Dermis microvascular lymphatic vessel endothelial cell (primary cell): Measurements from ENCODE around the gene NT5C2. TPM values are rescaled to one million over a fixed set of nuclear protein-coding genes. Genes with fewer than 3 reads are reported as not detected.
A peak's percentile ranks its signal among the peaks of the same experiment; 100 is the strongest.
"Not testable (repeated sequence)": the region's sequence is repeated elsewhere in the genome, so short reads cannot be mapped to it uniquely, and the experiment has no call there.

ENCODE experiments used
- DNase-seq, 2 donors: peaks; one replicate each; pipeline versions ENCODE4 v3.0.0 to v3.0.0-alpha.2; 2010; ENCODE audit warnings: low read depth in 2 of 2
- total RNA-seq: library from RNA; depleted of rRNA; stranded (reverse); fragments of >200 nt; gene quantifications from 2 replicates; pipeline ENCODE4 v1.2.1, GENCODE V29; 2014

Gene NT5C2
- total RNA-seq, 1 donor from 2014 or later, result 38.6 TPM

GRCh38 chr10:103089493-103089892 is 103.6 kb downstream of the NT5C2 start:
- no peak for DNase-seq

DNA sequence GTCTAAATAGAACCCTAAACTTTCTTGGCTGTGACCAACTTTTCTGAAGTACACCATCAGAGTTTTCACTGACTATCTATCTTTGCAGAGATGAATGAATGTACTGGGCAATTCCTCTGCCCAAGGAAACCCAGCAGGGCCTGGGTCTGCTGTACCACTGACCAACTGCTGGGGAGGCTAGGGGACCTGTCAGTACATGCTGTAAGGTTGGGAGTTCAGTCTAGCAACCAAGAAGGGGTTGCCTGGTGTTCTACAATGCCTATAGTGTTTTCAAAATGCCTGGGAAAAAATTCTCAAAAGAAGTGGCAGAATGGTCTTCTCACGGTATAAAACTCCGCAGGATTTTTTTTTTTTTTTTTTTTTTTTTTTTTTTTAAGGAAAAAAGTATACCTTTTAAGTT is 106.3 kb downstream of the NT5C2 start:
- no peak for DNase-seq

DNA sequence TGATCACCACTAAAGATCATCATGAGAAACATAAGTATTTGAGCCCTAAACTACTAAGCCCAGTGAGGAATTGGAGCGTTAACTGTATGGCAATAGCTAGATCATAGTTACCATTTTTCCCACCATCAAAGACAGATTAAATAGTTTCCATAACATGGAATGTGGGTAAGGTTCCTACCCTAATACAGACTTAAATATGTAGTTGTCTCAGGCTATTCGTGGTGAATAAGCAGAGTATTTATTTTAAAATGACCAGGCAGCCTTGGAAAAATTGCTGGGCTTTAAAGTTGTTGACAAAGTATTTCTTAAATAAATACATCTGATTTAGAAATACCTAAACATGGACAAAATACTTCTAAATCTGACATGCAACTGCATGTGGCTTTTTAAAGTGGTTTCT is 106.8 kb downstream of the NT5C2 start:
- DNase-seq, result no peak

DNA sequence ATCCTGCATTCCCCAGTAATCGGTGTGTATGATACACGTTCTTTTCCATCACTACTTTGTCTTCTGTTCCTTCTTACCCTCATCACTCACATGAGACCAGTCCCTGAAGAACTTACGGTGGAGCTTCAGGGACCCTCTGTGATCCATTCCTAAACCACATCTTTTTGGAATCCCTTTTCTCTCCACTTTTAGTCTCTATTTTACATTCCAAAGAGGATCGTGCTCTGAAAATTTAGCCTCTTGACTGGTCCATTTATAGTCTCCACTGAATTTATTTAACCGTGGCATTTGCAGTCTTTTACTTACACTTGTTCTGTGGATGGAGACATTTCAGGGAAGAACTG is 109.1 kb downstream of the NT5C2 start:
- DNase-seq, result no peak

GRCh38 chr10:103083266-103083976 is 109.7 kb downstream of the NT5C2 start:
- DNase-seq, result no peak

DNA sequence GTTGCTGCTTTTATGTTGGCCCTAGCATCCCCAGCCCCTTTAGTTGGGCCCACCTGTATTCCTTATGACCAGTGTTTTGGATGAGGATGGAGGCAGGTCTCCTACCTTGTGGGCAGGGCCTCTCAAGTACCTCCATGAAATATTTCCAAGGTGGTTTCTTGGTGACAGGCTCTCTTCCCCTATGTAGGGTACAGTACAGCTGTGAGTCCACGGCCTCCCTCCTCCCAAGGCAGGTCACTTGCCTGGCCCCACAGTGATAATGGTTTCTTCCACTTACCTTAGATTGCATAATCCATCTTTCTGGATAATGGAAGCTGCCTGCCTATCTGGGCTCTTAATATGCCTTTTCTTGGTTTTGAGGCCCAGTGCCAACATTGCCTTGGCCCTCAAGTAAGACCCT is 110.4 kb downstream of the NT5C2 start:
- no peak for DNase-seq

GRCh38 chr10:103080891-103081581 is 112.0 kb downstream of the NT5C2 start:
- DNase-seq, result no peak

DNA sequence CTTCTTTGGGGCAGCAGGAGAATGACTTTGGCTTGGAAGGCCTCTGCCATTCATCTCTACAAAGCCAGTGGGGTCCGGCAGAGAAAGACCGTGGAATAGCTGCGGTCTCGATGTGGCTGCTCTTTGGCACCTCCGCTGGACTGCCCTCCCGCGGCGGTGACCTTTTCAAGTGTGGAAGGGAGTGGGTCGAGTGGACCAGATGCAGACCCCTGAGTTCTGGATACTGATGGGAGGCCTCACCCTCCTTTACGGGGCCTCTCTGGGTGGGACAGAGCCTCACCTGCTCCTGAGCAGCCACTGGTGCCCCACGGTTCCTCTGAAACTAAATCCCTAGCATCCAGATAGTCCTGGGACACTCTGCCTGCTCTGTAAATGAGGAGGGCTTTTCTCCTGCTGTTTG is 113.1 kb downstream of the NT5C2 start:
- DNase-seq, result no peak

DNA sequence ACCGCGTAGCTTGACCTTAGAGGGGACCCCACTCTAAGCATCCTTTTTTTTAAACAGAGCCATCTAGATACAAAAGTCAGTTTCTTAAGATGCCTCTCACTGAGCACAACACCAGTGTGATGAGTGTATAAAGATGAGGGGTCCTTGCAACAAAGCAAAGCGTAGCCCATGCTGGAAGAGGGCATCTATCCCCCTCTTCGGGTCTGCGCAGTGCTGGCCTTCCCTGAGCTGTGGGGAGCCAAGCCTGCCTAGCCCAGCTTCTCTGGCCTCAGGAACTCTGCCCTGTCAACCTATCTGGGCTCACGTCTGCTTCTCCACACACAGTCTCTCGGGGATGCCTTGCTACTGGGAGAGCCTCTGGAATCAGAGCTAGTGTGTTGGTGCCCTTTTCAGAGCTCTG is 114.0 kb downstream of the NT5C2 start:
- no peak for DNase-seq

DNA sequence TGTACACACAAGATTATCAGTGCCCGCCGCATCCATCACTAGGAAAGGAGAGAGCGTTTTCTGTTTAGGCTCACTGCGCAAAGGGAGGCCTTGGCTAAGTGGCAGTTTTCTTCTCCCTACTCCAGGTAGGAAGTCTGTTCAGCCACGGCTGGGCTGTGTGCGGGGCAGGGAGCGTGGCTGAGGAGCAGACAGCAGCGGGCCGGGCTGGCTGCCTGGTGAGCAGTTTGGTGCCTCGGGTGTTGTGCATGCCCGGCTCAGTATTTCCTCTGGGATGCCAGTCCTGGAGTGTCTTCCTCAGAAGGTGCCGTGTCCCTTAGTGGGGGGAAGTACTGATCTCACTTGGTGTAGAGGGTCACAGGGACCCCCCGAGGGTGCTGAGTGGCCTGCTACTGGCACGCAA is 114.4 kb downstream of the NT5C2 start:
- no peak for DNase-seq

DNA sequence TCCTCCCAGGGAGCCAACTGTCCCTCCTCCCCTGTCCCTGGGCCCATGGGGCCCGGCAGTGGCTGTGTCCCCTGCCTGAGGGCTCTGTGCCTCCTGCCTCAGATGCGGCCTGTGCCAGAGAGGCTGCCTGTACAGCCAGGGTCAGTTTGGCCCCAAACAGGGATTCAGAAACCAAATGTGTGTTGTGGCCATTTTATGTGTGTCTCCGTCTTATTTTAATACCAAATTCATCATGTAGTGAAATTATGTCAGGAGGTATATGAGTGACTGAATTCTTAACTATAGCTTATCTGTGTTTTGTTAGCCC is 114.8 kb downstream of the NT5C2 start:
- no peak for DNase-seq

GRCh38 chr10:103077491-103078308 is 115.4 kb downstream of the NT5C2 start:
- no peak for DNase-seq

DNA sequence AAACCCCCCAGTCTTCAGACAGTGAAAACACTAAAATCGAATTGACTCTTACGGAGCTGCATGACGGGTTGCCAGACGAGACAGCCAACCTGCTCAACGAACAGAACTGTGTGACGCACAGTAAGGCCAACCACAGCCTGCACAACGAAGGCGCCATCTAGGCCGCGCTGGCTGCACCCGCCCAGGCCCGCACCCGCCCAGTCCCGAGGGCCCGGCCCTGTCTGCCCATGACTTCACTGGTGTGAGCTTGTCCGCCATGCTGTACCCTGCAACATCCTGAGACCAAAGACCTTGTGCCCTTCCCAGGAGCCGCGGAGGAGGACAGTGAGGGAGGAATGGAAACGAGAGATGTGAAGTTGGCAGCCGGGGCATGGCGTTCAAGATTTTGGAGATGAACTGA is 116.1 kb downstream of the NT5C2 start:
- no peak for DNase-seq

DNA sequence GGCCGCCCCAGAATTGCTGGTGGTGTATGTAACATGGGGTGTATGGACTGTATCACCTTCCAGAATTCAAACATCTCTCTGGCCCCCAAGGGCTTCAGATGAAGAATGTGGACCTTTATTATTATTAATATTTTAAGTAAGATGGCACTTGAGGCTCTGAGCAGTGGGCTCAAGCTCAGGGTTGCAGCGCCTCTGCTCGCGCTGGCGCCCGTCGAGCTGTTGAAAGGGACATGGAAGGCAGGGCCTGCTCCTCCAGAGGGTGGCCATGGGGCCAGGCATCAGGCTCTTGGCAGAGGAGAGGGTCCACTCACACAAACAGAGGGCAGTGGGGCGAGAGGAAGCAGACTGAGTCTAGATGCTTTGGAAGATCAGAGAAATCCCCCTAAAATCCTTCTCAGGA is 120.2 kb downstream of the NT5C2 start:
- DNase-seq, result no peak

GRCh38 chr10:103072276-103072675 is 120.8 kb downstream of the NT5C2 start:
- no peak for DNase-seq

DNA sequence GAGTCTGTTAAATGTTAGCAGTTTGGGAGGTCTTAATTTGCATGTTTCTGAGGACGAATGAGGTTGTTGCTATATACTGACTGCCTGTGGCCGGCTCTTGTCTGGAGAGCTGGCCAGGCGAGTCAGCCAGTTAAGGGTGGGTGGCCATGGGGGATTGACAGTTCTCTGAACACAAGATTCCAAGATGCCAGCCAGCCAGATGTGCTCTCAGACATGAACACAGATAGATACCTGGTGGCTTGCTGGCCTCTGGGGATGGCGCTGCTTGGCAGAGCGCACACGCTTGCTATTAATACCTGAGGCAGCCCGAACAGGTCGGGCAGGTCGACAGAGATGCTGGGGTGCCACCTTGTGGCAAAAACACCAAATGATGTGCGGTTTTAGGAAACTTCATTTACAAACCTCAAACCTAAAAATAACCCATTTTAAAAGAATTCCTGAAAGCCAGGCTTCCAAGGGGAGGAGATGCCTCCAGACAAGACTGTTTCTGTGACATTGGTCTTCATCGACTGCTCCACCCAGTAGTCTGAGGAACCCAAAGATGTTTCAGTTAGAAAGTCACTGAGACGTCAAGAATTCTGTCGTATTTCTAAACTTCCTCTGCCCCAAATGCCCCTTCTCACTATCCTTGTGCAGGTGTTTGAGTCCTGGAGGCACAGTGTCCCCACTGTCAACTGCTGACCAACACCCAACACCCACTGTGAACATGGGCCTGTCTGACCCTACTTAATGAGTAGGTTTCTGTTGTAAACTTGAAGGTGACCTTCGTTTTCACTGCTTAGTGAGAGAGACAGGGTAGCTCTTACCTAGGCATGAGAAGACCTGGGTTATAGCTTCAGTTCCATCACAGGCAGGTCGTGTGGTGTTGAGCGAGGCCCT is 123.4 kb downstream of the NT5C2 start:
- DNase-seq, result peak; percentile 40 to 63

GRCh38 chr10:103067956-103068355 is 125.1 kb downstream of the NT5C2 start:
- no peak for DNase-seq

DNA sequence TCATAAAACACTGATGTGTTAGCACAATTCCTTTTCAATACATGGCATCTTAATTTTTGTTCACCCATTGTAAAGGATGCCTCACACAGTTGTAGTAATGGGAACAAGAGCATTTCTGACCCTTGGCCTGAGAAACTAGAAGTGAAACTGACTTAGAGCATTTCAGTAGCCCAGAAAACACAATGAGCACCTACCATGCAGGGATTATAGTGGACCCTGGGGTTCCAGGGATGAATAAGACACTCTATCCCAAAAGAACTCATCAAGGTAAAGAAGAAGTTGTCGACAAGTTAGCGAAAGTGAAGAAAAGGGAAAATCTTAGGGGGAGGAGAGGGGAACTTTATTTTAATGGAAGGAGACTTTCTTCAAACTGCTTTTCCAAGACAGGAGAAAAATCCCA is 125.6 kb downstream of the NT5C2 start:
- no peak for DNase-seq

GRCh38 chr10:103067099-103067477 is 126.0 kb downstream of the NT5C2 start:
- DNase-seq, result not testable (repeated sequence)

- DNase-seq, result no peak
Measured at GRCh38 chr10:103066141-103067098, 126.7 kb downstream of the NT5C2 start.

- no peak for DNase-seq
Measured at GRCh38 chr10:103064956-103065355, 128.1 kb downstream of the NT5C2 start.
